Measurements from ENCODE around the gene IRX5. TPM values are rescaled to one million over a fixed set of nuclear protein-coding genes. Genes with fewer than 3 reads are reported as not detected.
A peak's percentile ranks its signal among the peaks of the same experiment; 100 is the strongest.

Gene IRX5
- total RNA-seq, 1 experiment from 2014 or later = 3.1 TPM

DNA sequence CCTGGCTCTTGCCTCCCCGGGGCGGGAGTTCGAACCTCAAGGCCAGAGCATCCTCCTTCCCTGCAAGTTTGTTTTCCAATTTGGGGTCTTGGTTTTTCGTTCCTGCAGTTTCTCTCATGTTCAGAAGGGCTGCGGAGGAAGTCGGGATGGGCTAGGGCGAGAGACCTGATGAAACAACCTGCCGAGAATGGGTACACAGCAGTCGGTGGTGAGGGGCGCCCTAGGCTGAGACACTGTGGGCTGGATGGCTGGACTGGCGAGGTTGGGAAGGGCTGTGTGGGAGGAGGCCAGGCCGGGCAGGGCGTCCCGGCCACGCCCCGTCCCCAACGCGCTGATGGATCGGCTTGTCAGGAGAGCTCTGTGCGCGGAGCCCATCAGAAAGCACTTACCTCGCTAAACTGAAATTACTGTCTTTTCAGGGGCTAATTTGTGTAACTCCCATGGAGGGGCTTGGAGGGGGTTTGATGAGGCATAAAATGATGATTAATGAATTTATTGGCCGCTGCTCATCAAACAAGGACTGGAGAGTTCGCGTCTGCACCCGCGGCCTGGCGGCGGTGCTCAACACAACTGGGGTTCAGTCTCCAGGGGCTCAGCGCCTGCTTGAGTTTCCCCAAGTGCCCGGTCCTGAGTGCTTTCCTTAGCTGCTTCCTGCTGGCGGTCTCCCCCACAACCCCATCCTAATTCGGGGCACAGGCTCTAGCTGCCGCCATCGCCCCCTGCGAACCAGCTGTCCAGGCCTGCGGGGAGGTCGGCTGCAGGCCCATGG, 9.0 kb downstream of the IRX5 start:
- in situ Hi-C loops (cut with HindIII; ENCODE audit: low pct_unique_long_range_greater_than_20kb, low sequenced_read_pairs) = no loop called here

DNA sequence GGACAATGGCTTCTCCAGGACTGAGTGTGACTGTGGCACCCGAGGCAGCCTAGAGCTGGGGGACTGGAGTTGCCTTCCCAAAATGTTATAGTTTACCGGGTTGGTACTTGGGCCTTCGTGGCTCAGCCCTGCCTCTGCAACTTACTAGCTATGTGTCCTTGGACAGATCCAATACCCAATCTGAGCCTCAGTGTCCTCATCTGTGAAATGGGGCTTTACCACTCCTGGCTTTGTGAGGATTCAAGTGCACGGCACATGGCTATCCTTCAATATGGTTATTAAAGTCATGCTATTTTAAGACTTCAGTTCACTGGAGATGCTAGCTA, 9.6 kb downstream of the IRX5 start:
- DNase-seq (ENCODE audit: low read depth, low spot score) = no peak
- in situ Hi-C loops (cut with HindIII; ENCODE audit: low pct_unique_long_range_greater_than_20kb, low sequenced_read_pairs) = no loop called here

More for the DNA sequence above, 9.0 kb downstream of the IRX5 start:
- no peak for DNase-seq (ENCODE audit: low read depth, low spot score)

DNA sequence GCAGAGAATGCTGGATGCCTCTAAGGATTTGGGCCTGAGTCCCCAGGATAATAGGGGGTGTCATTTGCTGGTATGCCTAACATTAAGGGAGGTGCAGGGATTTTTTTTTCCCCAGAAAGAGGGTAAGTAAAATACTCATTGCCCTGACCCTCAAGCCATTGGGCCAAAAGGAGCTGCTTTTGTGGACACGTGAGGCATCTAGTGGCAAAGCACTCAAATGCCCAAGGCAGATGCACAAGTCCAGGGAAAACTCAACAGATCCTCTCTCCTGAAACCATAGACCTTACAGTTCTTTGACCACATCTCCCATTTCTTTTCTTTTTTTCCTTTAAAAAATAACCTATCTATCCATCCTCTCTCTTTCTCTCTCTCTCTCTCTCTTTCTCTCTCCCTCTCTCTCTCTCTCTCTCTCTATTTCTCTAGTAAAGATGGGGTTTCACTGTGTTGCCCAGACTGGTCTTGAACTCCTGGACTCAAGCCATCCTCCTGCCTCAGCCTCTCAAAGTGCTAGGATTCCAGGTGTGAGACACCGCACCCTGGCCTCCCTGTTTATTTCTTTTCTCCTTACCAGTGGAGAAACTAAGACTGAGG, 11.8 kb downstream of the IRX5 start:
- in situ Hi-C loops (cut with HindIII; ENCODE audit: low pct_unique_long_range_greater_than_20kb, low sequenced_read_pairs) = no loop called here
- peak; percentile 27 for DNase-seq (ENCODE audit: low read depth, low spot score)

DNA sequence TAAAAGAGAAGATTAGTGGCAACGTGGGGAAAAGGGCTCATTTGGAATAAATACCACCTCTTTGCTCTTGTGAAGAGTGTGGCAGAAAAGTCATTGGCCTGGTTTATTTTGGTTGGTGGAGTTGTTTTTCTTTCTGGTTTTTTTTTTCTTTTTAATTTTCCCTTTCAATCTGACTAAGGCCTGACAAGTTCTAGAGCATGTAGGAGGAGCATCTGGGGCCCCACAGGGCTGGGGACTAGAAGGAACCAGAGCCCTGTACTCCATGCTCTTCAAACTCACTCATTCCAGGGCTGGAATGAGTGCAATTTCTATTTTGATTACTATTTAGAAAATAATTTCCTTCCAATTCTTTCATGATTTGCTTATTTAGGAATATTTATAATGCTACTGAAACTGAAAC, 13.3 kb downstream of the IRX5 start:
- DNase-seq (ENCODE audit: low read depth, low spot score) = no peak
- in situ Hi-C loops (cut with HindIII; ENCODE audit: low pct_unique_long_range_greater_than_20kb, low sequenced_read_pairs) = no loop called here

DNA sequence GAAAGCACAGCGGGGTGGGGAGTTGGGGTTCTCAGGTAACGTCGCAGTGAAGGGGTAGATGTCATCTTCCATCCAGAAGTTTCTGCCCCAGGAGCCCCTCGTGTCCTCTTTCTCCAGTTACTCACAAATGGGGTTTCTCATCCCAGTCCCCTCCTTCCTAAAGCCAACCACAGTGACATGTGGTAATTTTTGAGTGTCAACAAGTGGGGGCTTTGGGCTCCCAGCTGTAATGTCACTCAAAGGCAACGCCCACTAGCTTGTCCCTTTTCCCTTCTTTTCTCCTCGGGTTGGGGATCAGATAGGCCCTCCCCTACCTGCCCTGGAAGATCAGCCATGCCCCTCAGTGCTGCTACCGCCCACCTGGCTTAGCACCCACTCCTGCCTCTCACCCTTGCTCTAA, 14.4 kb downstream of the IRX5 start:
- in situ Hi-C loops (cut with HindIII; ENCODE audit: low pct_unique_long_range_greater_than_20kb, low sequenced_read_pairs) = no loop called here
- no peak for DNase-seq (ENCODE audit: low read depth, low spot score)

DNA sequence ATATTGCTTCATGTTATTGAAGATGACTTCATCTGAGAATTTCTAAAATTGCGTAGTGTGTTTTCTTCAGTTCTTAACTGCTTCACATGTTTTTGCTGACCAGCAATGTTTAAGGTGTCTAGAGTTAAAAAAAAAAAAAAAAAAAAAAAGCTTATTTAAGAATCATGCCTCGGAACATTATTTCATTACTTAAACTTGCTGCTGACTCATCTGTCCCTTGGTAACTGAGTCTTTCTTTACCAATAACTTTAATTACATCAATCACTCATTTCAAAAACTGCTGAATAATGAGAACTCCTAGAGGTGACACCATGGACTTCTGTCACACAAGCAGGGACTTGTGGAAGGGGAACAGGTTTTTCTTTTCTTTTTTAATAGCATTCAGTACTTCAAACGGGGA, 16.2 kb downstream of the IRX5 start:
- in situ Hi-C loops (cut with HindIII; ENCODE audit: low pct_unique_long_range_greater_than_20kb, low sequenced_read_pairs) = no loop called here
- DNase-seq (ENCODE audit: low read depth, low spot score) = no peak

DNA sequence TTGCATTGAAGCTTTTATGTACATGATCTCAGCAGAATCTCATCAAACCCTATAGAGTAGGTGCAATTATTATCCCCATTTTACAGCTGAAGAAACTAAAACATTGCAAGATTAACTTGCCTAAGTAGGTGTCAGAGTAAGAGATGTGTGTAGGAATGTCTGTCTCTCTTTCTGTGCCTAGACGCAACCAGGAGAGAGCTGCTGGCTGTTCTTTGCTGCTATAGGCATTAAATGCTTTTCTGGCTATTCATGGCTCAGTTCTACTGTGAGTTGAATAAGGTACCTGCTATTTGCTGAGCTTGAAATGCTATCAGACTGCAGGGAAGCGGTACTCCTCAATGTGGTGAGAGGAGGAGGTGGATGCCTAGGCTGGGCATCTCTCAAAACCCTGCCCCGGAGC, 17.0 kb downstream of the IRX5 start:
- in situ Hi-C loops (cut with HindIII; ENCODE audit: low pct_unique_long_range_greater_than_20kb, low sequenced_read_pairs) = no loop called here
- no peak for DNase-seq (ENCODE audit: low read depth, low spot score)

DNA sequence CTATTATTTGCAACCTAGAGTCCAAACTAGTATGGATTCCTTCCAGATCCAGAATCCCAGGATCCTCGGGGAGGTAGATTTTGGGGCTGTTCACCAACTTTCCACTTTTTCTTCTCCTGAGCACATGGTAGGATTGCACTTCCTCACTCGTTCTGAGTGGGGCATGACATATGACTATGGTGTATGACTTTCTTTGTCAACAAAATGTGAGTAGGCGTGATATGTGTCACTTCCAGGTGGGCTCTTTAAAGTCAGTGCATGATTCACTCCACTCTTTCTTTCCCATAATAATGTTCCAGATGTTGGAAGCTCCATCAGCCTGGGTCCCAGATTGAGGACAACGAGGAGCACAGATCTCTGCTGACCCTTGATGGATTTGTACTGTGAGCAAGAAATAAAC, 21.5 kb downstream of the IRX5 start:
- in situ Hi-C loops (cut with HindIII; ENCODE audit: low pct_unique_long_range_greater_than_20kb, low sequenced_read_pairs) = no loop called here
- no peak for DNase-seq (ENCODE audit: low read depth, low spot score)

DNA sequence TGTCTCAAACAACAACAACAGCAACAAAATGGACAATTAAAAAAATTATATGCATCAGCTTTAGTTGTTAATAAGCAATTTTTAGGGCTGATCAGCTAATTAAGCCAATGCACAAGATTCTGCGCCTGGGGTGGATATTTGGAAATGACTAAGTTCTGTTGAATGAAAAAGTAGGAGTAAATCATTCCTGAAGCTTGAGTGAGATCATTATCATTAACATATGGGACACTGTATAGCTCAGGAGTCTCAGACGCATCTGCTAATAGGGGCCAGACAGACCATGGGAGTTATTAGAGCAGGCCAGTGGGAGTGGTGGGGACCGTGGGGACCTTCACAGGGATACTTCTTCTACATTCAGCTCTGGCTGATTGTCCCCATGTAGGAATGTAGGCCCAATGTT, 22.8 kb downstream of the IRX5 start:
- in situ Hi-C loops (cut with HindIII; ENCODE audit: low pct_unique_long_range_greater_than_20kb, low sequenced_read_pairs) = no loop called here
- no peak for DNase-seq (ENCODE audit: low read depth, low spot score)

DNA sequence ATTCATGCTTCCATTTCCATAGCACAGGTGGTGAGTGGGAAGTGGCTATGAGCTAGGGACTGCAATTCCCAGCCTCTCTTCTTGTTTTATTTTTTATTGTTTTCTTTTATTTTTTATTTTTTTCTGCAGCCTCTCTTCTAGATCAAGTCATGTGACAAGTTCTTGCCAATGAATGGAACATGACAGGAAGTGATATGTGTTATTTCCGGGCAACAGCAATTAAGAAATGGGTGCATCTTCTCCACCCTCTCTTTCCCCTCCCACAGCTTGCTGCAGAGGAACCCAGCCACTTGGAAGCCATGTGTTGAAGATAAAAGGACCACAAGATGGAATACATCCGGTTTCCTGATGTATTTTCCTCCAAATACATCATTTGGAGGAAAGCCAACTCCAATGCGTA, 23.6 kb downstream of the IRX5 start:
- in situ Hi-C loops (cut with HindIII; ENCODE audit: low pct_unique_long_range_greater_than_20kb, low sequenced_read_pairs) = no loop called here

DNA sequence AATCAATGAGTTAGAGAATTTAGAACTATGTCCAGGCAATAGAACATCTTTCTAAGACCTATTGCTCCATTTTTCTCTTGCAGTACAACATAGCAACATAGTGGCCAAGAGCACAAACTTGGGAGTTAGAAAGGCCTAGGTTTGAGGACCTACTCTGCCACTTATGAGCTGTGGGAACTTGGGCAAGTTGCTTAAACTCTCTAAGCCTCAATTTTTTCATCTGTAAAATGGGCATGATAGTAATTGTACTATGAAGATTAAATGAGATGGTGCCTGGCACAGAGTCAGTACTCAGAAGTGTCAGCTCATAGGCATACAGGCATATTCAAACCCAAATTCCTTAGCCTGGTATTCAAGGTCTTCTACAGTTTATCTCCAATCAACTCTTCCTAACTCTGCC, 25.1 kb downstream of the IRX5 start:
- in situ Hi-C loops (cut with HindIII; ENCODE audit: low pct_unique_long_range_greater_than_20kb, low sequenced_read_pairs) = no loop called here
- no peak for DNase-seq (ENCODE audit: low read depth, low spot score)

More for the DNA sequence above, 23.6 kb downstream of the IRX5 start:
- DNase-seq (ENCODE audit: low read depth, low spot score) = no peak

DNA sequence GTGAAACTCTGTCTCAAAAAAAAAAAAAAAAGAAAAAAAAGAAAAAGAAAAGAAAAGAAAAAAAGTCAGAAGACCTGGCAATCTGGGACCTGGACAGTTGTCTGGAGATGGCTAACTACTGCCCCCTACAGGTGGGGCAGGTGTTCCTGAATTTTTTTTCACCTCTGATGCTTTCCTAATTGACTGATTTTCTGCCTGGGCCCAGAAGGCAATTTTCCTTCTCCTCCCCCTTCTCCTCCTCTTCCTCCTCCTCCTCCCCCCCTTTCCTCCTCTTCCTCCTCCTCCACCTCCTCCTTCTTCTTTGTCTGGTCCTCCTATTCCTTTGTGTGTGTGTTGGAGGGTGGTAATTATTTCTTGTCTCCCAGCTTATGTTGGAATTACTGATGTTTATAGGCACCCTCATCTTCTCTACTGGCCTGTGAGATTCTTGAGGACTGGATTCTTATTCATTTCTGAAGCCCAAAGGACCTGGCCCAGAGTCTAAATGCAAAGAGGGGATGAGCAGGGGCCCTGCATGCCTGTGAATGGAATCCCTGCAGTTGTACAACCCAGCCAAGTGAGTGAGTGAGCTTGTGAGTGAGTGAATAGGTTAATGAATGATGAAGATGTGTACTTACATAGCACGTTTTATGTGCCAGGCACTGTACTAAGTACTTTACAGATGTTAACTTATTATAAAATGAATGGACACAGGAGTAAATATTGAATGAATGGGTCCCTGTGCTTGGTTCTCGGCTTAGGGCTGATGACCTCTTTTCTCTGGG, 26.9 kb downstream of the IRX5 start:
- DNase-seq (ENCODE audit: low read depth, low spot score) = peak; percentile 73
- in situ Hi-C loops (cut with HindIII; ENCODE audit: low pct_unique_long_range_greater_than_20kb, low sequenced_read_pairs) = no loop called here

DNA sequence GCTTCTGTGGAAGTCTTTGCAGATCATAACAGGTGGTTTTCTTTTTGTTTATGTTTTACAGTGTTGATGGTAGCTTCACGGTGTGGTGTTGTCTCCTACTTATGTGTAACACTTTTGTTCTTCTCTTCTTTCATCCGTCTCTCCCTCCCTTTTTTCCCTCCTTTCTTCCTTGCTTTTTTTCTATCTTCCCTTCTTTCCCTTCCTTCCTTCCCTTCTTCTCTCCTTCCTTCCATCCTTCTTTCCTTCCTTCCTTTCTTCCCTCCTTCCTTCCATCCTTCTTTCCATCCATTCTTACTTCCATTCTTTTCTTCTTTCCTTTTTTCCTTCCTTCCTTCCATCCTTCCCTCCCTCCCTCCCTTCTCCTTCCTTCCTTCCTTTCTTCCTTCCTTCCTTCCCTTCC, 31.4 kb downstream of the IRX5 start:
- no peak for DNase-seq (ENCODE audit: low read depth, low spot score)
- in situ Hi-C loops (cut with HindIII; ENCODE audit: low pct_unique_long_range_greater_than_20kb, low sequenced_read_pairs) = no loop called here

DNA sequence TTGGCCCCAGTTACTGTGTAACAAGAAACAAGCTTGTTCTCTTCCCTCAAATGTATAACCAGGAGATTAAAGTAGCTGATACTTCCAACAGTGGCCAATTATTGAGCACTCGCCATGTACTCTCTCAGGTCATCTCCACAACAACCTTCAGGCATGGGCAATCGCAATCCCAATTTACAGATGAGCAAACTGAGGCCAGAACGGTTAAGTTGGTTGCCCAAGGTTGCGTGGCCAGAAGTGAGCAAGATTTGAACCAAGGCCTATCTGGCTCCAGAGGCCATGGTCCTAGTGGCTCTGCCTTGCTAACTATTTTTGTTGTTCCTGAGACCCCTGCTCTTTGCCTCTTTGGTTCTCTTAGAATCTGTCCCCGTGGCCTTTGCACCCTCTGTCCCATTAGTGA, 33.6 kb downstream of the IRX5 start:
- DNase-seq (ENCODE audit: low read depth, low spot score) = no peak
- in situ Hi-C loops (cut with HindIII; ENCODE audit: low pct_unique_long_range_greater_than_20kb, low sequenced_read_pairs) = no loop called here

DNA sequence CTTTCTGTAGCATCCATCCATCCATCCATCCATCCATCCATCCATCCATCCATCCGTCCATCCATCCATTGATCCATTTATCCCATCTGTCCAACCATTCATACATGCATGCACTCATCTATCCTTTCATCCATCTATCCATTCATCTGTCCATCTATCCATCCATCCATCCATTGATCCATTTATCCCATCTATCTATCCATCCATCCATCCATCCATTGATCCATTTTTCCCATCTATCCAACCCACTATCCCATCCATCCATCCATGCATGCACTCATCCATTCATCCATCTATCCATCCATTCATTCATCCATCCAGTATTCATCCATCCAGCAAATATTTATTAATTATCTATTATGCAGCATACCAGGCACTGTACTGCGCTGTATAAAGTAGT, 34.8 kb downstream of the IRX5 start:
- DNase-seq (ENCODE audit: low read depth, low spot score) = no peak
- in situ Hi-C loops (cut with HindIII; ENCODE audit: low pct_unique_long_range_greater_than_20kb, low sequenced_read_pairs) = no loop called here

DNA sequence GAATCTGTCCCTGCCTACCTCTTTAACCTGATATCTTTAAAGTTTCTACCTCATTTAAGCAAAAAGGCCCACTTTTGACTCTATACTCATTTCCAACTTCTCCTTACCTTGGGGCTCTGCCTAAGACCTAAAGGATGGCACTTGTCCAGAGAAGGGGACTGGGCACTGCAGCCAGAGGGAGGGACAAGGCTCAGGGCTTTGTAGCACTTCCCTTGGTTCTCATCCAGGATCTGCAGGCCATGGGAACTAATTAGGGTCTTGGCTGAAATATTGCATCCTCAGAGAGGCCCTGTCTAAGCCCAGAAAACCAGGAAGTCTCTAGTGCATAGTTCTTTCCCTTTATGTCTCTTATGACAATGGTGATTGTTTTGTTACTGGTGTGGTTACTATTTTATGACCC, 37.3 kb downstream of the IRX5 start:
- in situ Hi-C loops (cut with HindIII; ENCODE audit: low pct_unique_long_range_greater_than_20kb, low sequenced_read_pairs) = no loop called here
- DNase-seq (ENCODE audit: low read depth, low spot score) = no peak

DNA sequence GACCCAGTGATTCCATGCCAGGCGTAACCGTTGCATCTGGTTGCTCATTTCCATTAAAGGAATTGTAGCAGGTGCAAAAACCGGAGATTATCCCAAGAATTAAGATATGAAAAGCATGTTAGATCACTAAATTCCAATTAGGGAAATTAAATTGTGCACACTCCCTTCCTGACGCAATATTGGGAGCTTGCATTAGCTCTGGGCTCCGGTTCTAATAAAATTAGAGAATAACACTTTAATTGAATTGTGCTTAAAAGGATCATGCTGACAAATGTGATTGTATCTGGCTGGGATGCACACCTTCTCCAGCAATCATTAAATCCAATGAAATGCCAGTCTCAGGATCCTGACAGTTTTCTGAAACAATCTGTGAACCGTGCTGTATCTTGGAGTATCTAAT, 38.1 kb downstream of the IRX5 start:
- in situ Hi-C loops (cut with HindIII; ENCODE audit: low pct_unique_long_range_greater_than_20kb, low sequenced_read_pairs) = no loop called here
- DNase-seq (ENCODE audit: low read depth, low spot score) = no peak

DNA sequence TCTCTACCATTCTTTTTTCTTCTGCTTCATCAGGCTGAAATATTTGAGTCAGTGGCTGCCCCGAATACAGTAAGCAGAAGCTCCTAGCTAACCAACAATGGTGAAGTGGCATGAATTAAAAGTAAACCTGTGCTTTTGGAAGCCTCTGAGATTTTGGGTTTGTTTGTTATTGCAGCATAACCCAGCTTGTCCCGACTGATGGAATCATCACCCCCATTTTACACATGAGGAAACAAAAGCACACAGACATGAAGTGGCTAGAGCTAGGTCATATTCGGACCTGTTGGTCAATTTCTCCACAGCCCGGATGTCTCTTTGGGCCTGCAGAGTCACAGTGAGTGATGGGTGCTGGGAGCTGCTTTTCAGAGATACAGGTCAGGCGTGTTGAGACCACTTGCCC, 39.4 kb downstream of the IRX5 start:
- in situ Hi-C loops (cut with HindIII; ENCODE audit: low pct_unique_long_range_greater_than_20kb, low sequenced_read_pairs) = no loop called here
- DNase-seq (ENCODE audit: low read depth, low spot score) = no peak

DNA sequence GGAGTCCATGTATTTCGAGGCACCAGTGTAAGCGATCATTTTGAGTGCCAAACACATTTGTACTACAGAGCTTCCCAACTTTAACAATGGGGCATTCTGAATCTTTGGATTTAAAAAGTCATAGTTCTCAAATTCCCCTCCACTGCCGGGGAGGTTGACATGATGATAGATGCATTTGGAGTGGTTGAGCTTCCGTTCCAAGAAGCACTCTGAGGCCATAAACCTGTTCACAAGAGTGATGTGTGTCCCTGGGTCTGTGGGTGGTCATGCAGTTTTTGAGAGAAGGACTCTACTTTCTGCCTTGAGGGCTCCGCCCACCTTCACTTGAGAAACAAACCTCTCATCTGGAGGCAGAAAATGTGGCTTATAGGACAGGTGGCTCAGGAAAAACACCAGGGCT, 43.7 kb downstream of the IRX5 start:
- no peak for DNase-seq (ENCODE audit: low read depth, low spot score)
- in situ Hi-C loops (cut with HindIII; ENCODE audit: low pct_unique_long_range_greater_than_20kb, low sequenced_read_pairs) = no loop called here

All from SK-MEL-5 (cell line).